HS-5 (cell line): Measurements from ENCODE around the gene MYO10.

Experiments
- DNase-seq: peaks from one replicate; pipeline ENCODE4 v3.0.0-alpha.2; 2012; ENCODE audit warnings: low read depth

Gene MYO10

GRCh38 chr5:16709691-16710433 lies 226.2 kb downstream of the MYO10 start:
- no peak for DNase-seq

GRCh38 chr5:16707869-16708192 lies 228.3 kb downstream of the MYO10 start:
- DNase-seq, result no peak

GRCh38 chr5:16707168-16707868 lies 228.8 kb downstream of the MYO10 start:
- no peak for DNase-seq

GRCh38 chr5:16704945-16705344 lies 231.1 kb downstream of the MYO10 start:
- DNase-seq, result no peak

DNA sequence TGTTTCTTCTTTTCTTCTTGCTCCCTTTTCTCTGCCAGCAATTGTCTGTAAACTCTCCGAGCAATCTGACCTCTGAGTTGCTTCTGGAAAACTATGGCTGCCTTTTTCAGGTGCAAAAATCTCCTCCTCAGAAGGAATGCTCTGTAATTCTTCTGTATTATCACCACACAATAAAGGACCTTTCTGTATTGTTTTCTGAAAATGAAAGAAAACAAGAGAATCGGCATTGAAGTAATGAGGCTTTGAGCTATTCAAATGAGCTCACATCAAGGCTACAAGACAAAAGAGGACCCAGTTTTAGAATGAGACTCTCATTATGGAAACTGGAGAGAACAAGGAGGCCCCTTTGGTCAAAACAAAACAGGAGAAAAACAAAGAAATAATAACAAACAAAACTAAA lies 233.1 kb downstream of the MYO10 start:
- DNase-seq, result no peak

DNA sequence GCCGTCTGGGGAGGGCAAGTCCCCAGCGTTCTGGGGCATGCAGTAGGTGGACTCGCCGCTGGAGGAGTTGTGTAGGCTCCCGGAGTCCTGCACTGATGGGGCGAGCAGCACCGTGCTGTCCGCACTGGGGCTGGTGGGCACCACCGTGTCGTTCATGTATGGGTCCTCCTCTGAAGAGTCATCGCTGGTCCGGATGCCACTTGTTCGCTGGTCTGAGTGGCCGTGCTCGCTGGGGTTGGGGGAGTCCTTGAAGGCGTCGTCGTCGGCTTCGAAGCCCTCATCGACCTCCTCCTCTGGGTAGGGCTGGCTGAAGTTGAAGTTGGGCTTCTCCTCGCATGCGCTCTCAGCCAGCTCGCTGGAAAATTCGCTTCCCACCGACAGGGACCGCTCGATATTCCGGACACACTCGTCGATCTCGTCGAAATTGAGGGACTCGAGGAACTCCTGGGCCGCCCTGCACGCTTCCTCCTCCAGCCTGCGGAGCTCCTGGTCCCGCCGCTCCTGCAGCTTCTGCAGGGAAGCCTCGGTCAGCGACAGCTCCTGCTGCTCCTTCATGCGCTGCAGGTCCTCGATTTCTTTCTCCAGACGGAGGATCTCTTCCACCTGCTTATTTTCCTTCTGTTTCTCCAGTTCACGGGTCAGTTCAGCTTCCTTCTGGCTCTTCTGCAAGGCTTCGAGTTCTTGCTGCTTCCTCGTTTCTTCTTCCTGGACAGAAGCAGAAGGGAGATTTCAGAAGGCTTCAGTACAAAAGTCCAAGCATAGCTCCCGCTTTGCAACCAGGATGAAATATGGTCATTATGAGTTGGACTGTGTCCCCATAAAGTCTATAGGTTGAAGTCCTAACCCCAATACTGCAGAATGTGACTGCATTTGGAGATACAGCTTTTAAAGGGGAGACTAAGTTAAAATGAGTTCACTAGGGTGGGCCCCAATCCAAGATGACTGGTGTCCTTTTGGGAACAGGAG lies 234.7 kb downstream of the MYO10 start:
- no peak for DNase-seq

DNA sequence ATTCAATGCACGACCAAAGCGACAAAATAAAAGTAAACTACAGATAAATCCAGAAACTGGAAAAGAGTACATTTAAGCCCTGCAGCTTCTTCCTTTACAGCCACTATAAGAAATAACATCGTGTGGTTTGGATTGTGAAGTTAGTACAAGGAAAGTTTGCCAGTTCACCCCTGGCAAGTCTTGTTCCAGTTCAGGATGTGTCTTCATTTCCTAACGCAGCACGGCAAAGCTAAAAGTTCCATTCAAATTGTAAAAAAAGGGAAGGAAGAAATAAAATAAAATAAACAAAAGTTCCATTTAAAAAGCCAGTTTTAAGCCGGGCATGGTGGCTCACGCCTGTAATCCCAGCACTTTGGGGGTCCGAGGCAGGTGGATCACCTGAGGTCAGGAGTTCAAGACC lies 236.0 kb downstream of the MYO10 start:
- no peak for DNase-seq

- no peak for DNase-seq
Observed at GRCh38 chr5:16695779-16696178, 240.3 kb downstream of the MYO10 start.

DNA sequence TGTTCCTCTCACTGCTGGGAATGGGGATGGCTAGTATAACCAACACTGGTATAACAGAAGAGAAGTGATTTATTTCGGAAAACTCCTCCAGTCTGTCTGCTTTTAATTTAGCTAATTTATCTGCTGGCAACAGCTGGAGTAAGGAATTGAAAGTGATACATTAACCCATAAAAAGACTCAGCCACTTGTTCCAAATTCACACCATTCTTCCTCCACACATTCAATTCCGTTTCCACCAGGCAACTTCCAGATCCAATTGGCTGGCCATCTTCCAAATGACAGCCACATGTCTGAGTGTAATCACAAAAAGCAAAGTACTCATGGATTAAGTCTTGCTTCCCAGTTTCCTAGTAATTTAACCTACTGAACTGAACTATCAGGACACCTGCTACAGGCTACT lies 242.2 kb downstream of the MYO10 start:
- no peak for DNase-seq

DNA sequence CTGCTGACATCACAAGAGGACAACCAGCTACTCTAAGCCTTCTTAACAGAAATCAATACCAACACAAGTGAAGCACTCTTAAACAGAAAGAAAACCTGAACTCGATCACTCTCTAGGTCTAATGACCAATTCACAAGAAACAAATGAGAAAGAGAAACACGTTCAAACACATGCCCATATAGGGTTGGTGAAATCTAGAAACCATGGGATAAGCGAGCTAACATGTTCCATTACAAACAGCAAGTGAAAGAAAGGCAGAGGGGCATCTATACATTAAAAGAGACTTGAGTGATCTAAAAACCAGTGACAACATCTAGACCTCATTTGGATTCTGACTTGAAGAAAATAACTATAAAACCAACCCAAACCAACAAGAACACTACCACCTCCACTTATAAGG lies 244.4 kb downstream of the MYO10 start:
- DNase-seq, result no peak

DNA sequence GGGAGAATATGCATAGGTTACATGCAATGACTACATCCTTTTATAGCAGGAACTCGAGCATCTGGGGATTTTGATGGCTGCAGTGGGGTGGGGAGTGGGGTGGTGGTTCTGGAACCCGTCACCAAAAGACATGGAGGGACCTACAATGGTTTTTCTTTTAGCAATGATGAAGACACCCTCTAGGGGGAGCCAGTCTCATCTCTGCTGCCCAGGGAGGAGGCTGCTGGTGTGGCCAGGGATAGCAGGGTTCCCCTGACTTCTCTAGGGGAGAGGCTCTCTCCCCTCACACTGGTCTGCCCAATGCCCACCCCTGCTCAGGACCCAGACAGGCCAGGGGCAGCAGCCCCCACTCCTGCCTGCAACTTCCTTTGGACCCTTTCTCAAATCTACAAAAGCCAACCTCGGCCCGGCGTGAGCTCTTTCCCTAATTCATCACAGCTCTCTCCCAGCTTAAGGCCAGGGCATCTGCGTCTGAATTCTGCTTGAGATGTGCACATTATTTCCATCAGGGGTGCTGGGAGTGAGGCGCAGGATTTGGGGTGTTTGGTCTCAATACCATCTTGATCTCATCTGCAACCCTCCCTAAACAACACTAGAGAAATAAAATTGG lies 245.7 kb downstream of the MYO10 start:
- no peak for DNase-seq

- no peak for DNase-seq
Observed at GRCh38 chr5:16687898-16688297, 248.2 kb downstream of the MYO10 start.

DNA sequence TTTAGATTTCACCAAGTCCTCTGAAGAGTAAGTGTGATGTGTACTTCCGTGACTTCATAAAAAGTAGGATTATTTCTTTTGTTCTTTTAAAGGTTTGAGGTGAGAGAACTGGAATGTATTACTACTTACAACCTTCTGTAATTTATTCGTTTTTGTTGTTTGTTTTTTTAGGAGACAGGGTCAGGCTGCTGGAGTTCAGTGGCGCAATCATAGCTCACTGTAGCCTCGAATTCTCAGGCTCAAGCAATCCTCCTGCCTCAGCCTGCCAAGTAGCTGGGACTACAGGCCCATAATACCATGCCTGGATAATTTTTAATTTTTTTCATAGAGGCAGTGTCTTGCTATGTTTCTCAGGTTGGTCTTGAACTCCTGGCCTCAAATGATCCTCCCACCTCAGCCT lies 251.0 kb downstream of the MYO10 start:
- no peak for DNase-seq

- DNase-seq, result no peak
Observed at GRCh38 chr5:16681876-16682275, 254.2 kb downstream of the MYO10 start.

- DNase-seq, result no peak
Observed at GRCh38 chr5:16679863-16680262, 256.2 kb downstream of the MYO10 start.

- DNase-seq, result no peak
Observed at GRCh38 chr5:16679190-16679589, 256.9 kb downstream of the MYO10 start.

- no peak for DNase-seq
Observed at GRCh38 chr5:16675806-16676205, 260.3 kb downstream of the MYO10 start.

- no peak for DNase-seq
Observed at GRCh38 chr5:16674750-16675149, 261.3 kb downstream of the MYO10 start.

DNA sequence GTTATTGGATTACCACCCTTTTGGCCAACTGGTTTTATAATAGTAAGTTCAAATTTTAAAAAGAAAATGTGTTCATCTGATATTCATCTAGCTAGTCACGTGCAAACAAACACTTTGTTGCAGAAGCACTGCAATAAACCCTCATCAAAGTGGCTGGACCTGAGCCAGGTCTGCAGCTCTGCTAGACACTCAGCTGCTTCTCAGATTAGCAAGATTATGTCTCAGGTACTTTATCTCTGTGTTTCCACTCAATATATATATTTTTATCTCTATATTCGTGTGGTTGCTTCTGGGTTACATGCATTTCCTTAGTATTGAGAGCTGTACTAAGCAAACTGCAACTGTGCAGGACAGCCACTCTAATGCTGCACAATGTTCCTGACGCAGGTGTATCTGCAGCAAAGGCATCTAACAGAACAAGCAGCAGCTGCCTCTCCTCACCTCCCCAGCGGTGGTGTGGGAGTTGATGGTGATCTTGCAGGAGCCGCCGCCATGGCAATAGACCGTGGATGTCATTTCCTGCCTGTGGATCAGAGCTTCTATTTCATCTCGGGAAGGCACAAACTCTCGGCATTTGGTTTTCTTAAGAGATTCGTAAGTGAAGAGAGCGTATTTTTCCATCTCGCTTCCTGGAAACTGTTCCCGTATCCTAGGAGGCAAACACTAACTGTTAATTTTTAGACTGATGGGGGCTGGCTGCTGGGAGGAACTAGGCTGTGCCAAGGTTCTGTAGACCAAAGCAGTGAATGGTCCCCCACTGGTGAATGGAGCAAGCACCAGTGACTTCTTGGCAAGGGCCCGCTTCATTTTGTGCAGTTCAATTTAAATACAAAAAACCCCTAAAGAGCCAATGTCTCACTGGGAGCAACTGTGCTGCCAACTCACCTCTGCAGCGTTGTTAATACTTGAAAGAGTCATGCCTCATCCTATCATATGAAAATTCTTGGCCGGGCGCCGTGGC lies 262.6 kb downstream of the MYO10 start:
- no peak for DNase-seq

GRCh38 chr5:16671208-16671607 lies 264.9 kb downstream of the MYO10 start:
- no peak for DNase-seq

- no peak for DNase-seq
Observed at GRCh38 chr5:16669776-16670175, 266.3 kb downstream of the MYO10 start.
